K562 (cell line): ENCODE measurements around the gene RUNX1. TPM values are rescaled to one million over a fixed set of nuclear protein-coding genes. Genes with fewer than 3 reads are reported as not detected.

Source experiments
- ATAC-seq: fragments of 200-7000 bp; cut with Tn5 transposase; 3 replicates; pipeline ENCODE4 v1.9.1; 2020; ENCODE audit warnings: moderate library complexity
- BruUV-seq: library from RNA; stranded (reverse); fragments of 400-500 nt; replicated peaks from 2 replicates; lab custom pipeline; 2021; lab: Mats Ljungman, UMichigan
- CTCF ChIA-PET: fragments of 300-600 bp; formaldehyde crosslinking; extraction: SDS; loops from one replicate; lab custom pipeline; 2021; ENCODE audit warnings: low intra/inter-chr PET ratio; lab: Yijun Ruan, JAX
- POLR2A ChIA-PET: fragments of 300-600, 350-650 bp; sonication (Branson Sonifier 250); formaldehyde crosslinking; extraction: SDS; loops from one replicate; lab custom pipeline; 2021; ENCODE audit warnings: antibody characterized with exemption, inconsistent platforms; lab: Yijun Ruan, JAX
- DNase-seq, 4 experiments: peaks; one replicate each; pipeline versions ENCODE4 v3.0.0 to v3.0.0-alpha.2; 2011 to 2018; ENCODE audit warnings: low spot score in 3 of 4, mixed read lengths in 3 of 4; ENCODE audit errors: extremely low read depth in 1 of 4
- FAIRE-seq: peaks from 2 replicates; lab custom pipeline; 2011; peaks lifted over from hg19 to GRCh38; lab: Jason Lieb, UNC
- H2AFZ ChIP-seq: 2 replicates; pipeline ENCODE4 v1.6.0; 2011; ENCODE audit warnings: low read depth, low read length, control low read depth, inconsistent platforms
- H3K27ac ChIP-seq: fragments of 200-600 bp; 3 replicates; pipeline ENCODE4 v1.8.0; 2011; ENCODE audit warnings: low read depth, mild to moderate bottlenecking, control low read depth, inconsistent platforms, low read length, moderate library complexity, mixed read lengths; ENCODE audit errors: extremely low read depth
- H3K27me3 ChIP-seq, 2 experiments: fragments of 300-600 bp in 1 of 2; 2 replicates in 1 of 2; 3 replicates in 1 of 2; pipeline versions ENCODE4 v1.6.0 to v1.8.0; 2011; ENCODE audit warnings: inconsistent platforms in 2 of 2, low read length in 2 of 2, mild to moderate bottlenecking in 1 of 2, mixed read lengths in 1 of 2, moderate library complexity in 1 of 2; ENCODE audit not compliant: control insufficient read depth in 2 of 2, insufficient read depth in 2 of 2
- H3K36me3 ChIP-seq: fragments of 300-600 bp; 3 replicates; pipeline ENCODE4 v1.8.0; 2011; ENCODE audit warnings: mild to moderate bottlenecking, low read length, inconsistent platforms; ENCODE audit not compliant: control insufficient read depth, insufficient read depth
- H3K4me1 ChIP-seq, 2 experiments: fragments of 200-600 bp in 1 of 2; replicated peaks in 1 of 2; 2 replicates in 1 of 2; 3 replicates in 1 of 2; pipeline versions ENCODE4 v1.5.1 to v1.8.0; 2011; ENCODE audit warnings: inconsistent platforms in 2 of 2, low read length in 2 of 2, mild to moderate bottlenecking in 1 of 2, mixed read lengths in 1 of 2, moderate library complexity in 1 of 2; ENCODE audit not compliant: control insufficient read depth in 2 of 2, insufficient read depth in 2 of 2
- H3K4me2 ChIP-seq: 2 replicates; pipeline ENCODE4 v1.6.1; 2011; ENCODE audit warnings: low read length, control low read depth, inconsistent platforms, mixed read lengths; ENCODE audit not compliant: insufficient read depth
- H3K4me3 ChIP-seq: fragments of 200-600 bp; sonication (generic), shearing (Covaris generic); 2 replicates; pipeline ENCODE4 v1.5.1; 2016; ENCODE audit warnings: control low read depth, inconsistent platforms
- H3K79me2 ChIP-seq: fragments of 200-600 bp; 3 replicates; pipeline ENCODE4 v1.8.0; 2011; ENCODE audit warnings: low read length, inconsistent platforms; ENCODE audit not compliant: control insufficient read depth, insufficient read depth
- H3K9ac ChIP-seq, 2 experiments: 2 replicates each; pipeline versions ENCODE4 v1.6.0 to v1.6.1; 2011; ENCODE audit warnings: low read depth in 2 of 2, low read length in 2 of 2, control low read depth in 1 of 2, inconsistent platforms in 1 of 2, mild to moderate bottlenecking in 1 of 2, mixed read lengths in 1 of 2; ENCODE audit not compliant: insufficient read depth in 1 of 2
- H3K9me1 ChIP-seq: one replicate; pipeline ENCODE4 v1.6.0; 2011; ENCODE audit warnings: inconsistent platforms, mild to moderate bottlenecking, low read length, moderate library complexity; ENCODE audit not compliant: control insufficient read depth, insufficient read depth
- H3K9me3 ChIP-seq: replicated peaks from 2 replicates; pipeline ENCODE4 v1.5.1; 2011; ENCODE audit warnings: low read depth, low read length, inconsistent platforms; ENCODE audit not compliant: control insufficient read depth, insufficient read depth
- H4K20me1 ChIP-seq: replicated peaks from 2 replicates; pipeline ENCODE4 v1.6.1; 2011; ENCODE audit warnings: low read length, inconsistent platforms, mixed read lengths; ENCODE audit not compliant: control insufficient read depth, insufficient read depth
- ARID1B ChIP-seq: fragments of 450-650 bp; IDR thresholded peaks from 2 replicates; pipeline ENCODE4 v1.6.1; 2016; ENCODE audit warnings: antibody characterized with exemption, mild to moderate bottlenecking, inconsistent platforms
- E2F6 ChIP-seq, 2 experiments: IDR thresholded peaks; 2 replicates each; pipeline ENCODE4 v1.6.1; 2011; ENCODE audit warnings: borderline replicate concordance in 1 of 2, control low read depth in 1 of 2, low read depth in 1 of 2, low read length in 1 of 2, mild to moderate bottlenecking in 1 of 2, mixed read lengths in 1 of 2, moderate library complexity in 1 of 2; ENCODE audit not compliant: insufficient read depth in 1 of 2, insufficient read length in 1 of 2, poor library complexity in 1 of 2, severe bottlenecking in 1 of 2; ENCODE audit errors: extremely low read depth in 1 of 2
- ETS1 ChIP-seq: conservative IDR thresholded peaks from 2 replicates; pipeline ENCODE4 v1.6.1; 2011; ENCODE audit warnings: low read depth, mild to moderate bottlenecking, low read length; ENCODE audit not compliant: control insufficient read depth
- HIVEP1 ChIP-seq: fragments of 250-450 bp; sonication (Bioruptor Pico); IDR thresholded peaks from 2 replicates; pipeline ENCODE4 v1.4.0; 2020; ENCODE audit warnings: mild to moderate bottlenecking
- MAFK ChIP-seq: IDR thresholded peaks from 2 replicates; pipeline ENCODE4 v1.6.1; 2011; ENCODE audit warnings: low read length, improper control_type of control experiment
- MLLT1 ChIP-seq, 2 experiments: fragments of 450-650 bp; IDR thresholded peaks; 2 replicates each; pipeline ENCODE4 v1.6.1; 2016
- NFIX ChIP-seq: fragments of 250-450 bp; sonication (Bioruptor Pico); IDR thresholded peaks from 2 replicates; pipeline ENCODE4 v1.4.0; 2020; ENCODE audit warnings: low read depth, mild to moderate bottlenecking, moderate library complexity
- RBM25 ChIP-seq: fragments of 200-400 bp; formaldehyde crosslinking; IDR thresholded peaks from 2 replicates; pipeline ENCODE4 v1.6.1; 2018; ENCODE audit warnings: low read length, low read depth, moderate library complexity; ENCODE audit not compliant: severe bottlenecking
- TCF15 ChIP-seq: fragments of 250-450 bp; sonication (Bioruptor Pico); IDR thresholded peaks from 2 replicates; pipeline ENCODE4 v1.8.0; 2022; ENCODE audit warnings: moderate library complexity, mild to moderate bottlenecking, inconsistent platforms
- TCF7 ChIP-seq: sonication (generic); IDR thresholded peaks from 2 replicates; pipeline ENCODE4 v1.6.1; 2016; ENCODE audit warnings: antibody characterized with exemption, borderline replicate concordance
- ZBTB34 ChIP-seq: fragments of 250-450 bp; sonication (Bioruptor Pico); IDR thresholded peaks from 2 replicates; pipeline ENCODE4 v1.8.0; 2021; ENCODE audit warnings: mild to moderate bottlenecking, moderate library complexity
- ZNF41 ChIP-seq: fragments of 250-450 bp; sonication (Bioruptor Pico); conservative IDR thresholded peaks from 2 replicates; pipeline ENCODE4 v1.4.0; 2020; ENCODE audit warnings: mild to moderate bottlenecking
- ZNF551 ChIP-seq: fragments of 250-450 bp; sonication (Bioruptor Pico); IDR thresholded peaks from 2 replicates; pipeline ENCODE4 v1.5.0; 2021; ENCODE audit warnings: mild to moderate bottlenecking, moderate library complexity
- in situ Hi-C: fragments of 300-500 bp; cut with MboI; formaldehyde crosslinking; loops from 4 replicates; pipeline ENCODE4 v1.15.0; 2018; ENCODE audit warnings: inconsistent platforms, mixed read lengths
- intact Hi-C: fragments of 100-400 bp; cut with micrococcal nuclease; formaldehyde crosslinking; loops from 2 replicates; pipeline ENCODE4 v1.14.2; 2022
- polyA plus RNA-seq, 8 experiments: library from polyadenylated mRNA; depleted of rRNA in 4 of 8; stranded (reverse) in 5 of 8; unstranded in 3 of 8; fragments of >200 nt; fragmentation: Nextera tagmentation in 2 of 8; fragmentation: Illumina TruSeq in 1 of 8; extraction: Ambion mirVana in 2 of 8; extraction: Trizol in 1 of 8; gene quantifications; 2 replicates each; pipeline versions ENCODE4 v1.2.1 to v1.2.3, GENCODE V29; 2011 to 2014; ENCODE audit warnings: inconsistent platforms in 1 of 8, missing spikeins in 1 of 8
- total RNA-seq, 7 experiments: library from RNA; depleted of rRNA in 6 of 7; stranded (reverse); fragments of >200 nt in 6 of 7; fragmentation: Illumina TruSeq in 2 of 7; extraction: Trizol in 2 of 7; gene quantifications; 2 replicates each; pipeline versions ENCODE4 v1.2.1 to v1.2.3, GENCODE V29; 2011 to 2021; ENCODE audit warnings: low replicate concordance in 1 of 7

The RUNX1 gene
- total and polyA plus RNA-seq, 9 of the 15 experiments (the other 6 are each of a cell fraction or from before 2014, with no cell fraction given), result 2.2 to 68.6 (median 17.8) TPM

- intact Hi-C loops, result no loop called here
- TF ChIP-seq ZNF41 (CRISPR knock-in tag) (no peak), TCF15 (CRISPR knock-in tag) (no peak), MAFK (peak; percentile 55; the same call in 1 of the 2 replicates), ETS1 (no peak), HIVEP1 (no peak), TCF7 (no peak), MLLT1 (IDR thresholded peaks at IDR 0.05) (0 out of 4 replicates have a peak, but pooled peaks of 1 of the 2 experiments have one; percentile 18), E2F6 (IDR thresholded peaks at IDR 0.05; ENCODE audit: borderline replicate concordance in 1 of 2, extremely low read depth in 1 of 2, insufficient read depth in 1 of 2, insufficient read length in 1 of 2, low read depth in 1 of 2, low read length in 1 of 2, poor library complexity in 1 of 2, severe bottlenecking in 1 of 2) (no peak), ARID1B (no peak; the same call in 1 of the 2 replicates), ZNF551 (CRISPR knock-in tag) (no peak), RBM25 (no peak), ZBTB34 (CRISPR knock-in tag) (no peak), NFIX (CRISPR knock-in tag) (no peak)
Observed at GRCh38 chr21:34983680-34984086, 65.4 kb downstream of the RUNX1 start.

More at GRCh38 chr21:34983680-34984086, 65.4 kb downstream of the RUNX1 start:
- ATAC-seq, result peak; percentile 60
- peak; percentile 61 for FAIRE-seq
- peaks cover 8 to 38% of the 10 kb centered on the region in 2 experiments for H3K4me1 ChIP-seq
- H3K36me3 ChIP-seq, result no peaks in the 10 kb centered on the region
- DNase-seq, result peak; percentile 43 to 74 (median 44)
- H3K27me3 ChIP-seq, result no peaks in the 10 kb centered on the region
- no peak overlapping the region for H3K4me3 ChIP-seq
- POLR2A ChIA-PET, result interaction anchor here (0.6 to 2.2 kb wide), 9 partner anchors 8 to 95 kb away, joined by 3 to 8 read pairs (median 4); no protein-coding TSS in a partner anchor
- no peak overlapping the region for H3K9ac ChIP-seq
- H4K20me1 ChIP-seq, result no peaks in the 10 kb centered on the region
- no TSS peak for BruUV-seq
- no peaks in the 10 kb centered on the region for H3K9me1 ChIP-seq
- H3K27ac ChIP-seq, result peak overlapping the region; percentile 21; the same call in 2 of the 3 replicates
- H3K79me2 ChIP-seq, result no peaks in the 10 kb centered on the region
- H3K4me2 ChIP-seq, result no peak overlapping the region
- CTCF ChIA-PET, result no interaction called here
- H2AFZ ChIP-seq, result 0 out of 2 replicates have a peak overlapping the region, but pooled peaks have one; percentile 10
- H3K9me3 ChIP-seq, result no peaks in the 10 kb centered on the region
- in situ Hi-C loops, result loop anchor here (10.0 kb wide), 1 partner anchor 861 kb away; no protein-coding TSS in a partner anchor
